HL-60 (cell line): ENCODE measurements around the gene WFDC2.
A peak's percentile ranks its signal among the peaks of the same experiment; 100 is the strongest.

ENCODE experiments used
- DNase-seq, 2 experiments: peaks; one replicate each; pipeline ENCODE4 v3.0.0-alpha.2; 2010 to 2020; ENCODE audit warnings: low read depth in 1 of 2, low spot score in 1 of 2
- H3K27ac ChIP-seq: fragments of 250-450 bp; sonication (Bioruptor Pico); replicated peaks from 2 replicates; pipeline ENCODE4 v1.5.1; 2020; ENCODE audit warnings: mild to moderate bottlenecking, moderate library complexity
- H3K27me3 ChIP-seq: fragments of 250-450 bp; sonication (Bioruptor Pico); 2 replicates; pipeline ENCODE4 v1.5.1; 2021; ENCODE audit warnings: mild to moderate bottlenecking, moderate library complexity; ENCODE audit not compliant: insufficient read depth, poor library complexity, severe bottlenecking
- H3K4me3 ChIP-seq: replicated peaks from 2 replicates; pipeline ENCODE4 v1.5.1; 2011; ENCODE audit warnings: mild to moderate bottlenecking, control low read depth, low read length; ENCODE audit not compliant: insufficient read depth
- CTCF ChIP-seq: IDR thresholded peaks from one replicate; pipeline ENCODE4 v1.5.1; 2011; ENCODE audit warnings: low read length, control low read depth, inconsistent platforms; ENCODE audit not compliant: insufficient read depth
- GABPA ChIP-seq: IDR thresholded peaks from 2 replicates; pipeline ENCODE4 v1.6.1; 2012; ENCODE audit warnings: low read depth
- POLR2AphosphoS5 ChIP-seq: IDR thresholded peaks from 2 replicates; pipeline ENCODE4 v1.6.1; 2012; ENCODE audit warnings: low read depth
- REST ChIP-seq: IDR thresholded peaks from 2 replicates; pipeline ENCODE4 v1.6.1; 2012; ENCODE audit warnings: low read depth; ENCODE audit not compliant: insufficient replicate concordance
- SPI1 ChIP-seq: IDR thresholded peaks from 2 replicates; pipeline ENCODE4 v1.6.1; 2012; ENCODE audit warnings: low read depth, mild to moderate bottlenecking, borderline replicate concordance

The WFDC2 gene

GRCh38 chr20:45432294-45432693 is 37.3 kb upstream of the WFDC2 start:
- Histone ChIP-seq H3K27ac (peak overlapping the region; percentile 83), H3K4me3 (no peak overlapping the region), H3K27me3 (no peaks in the 10 kb centered on the region)
- TF ChIP-seq GABPA (no peak; the same call in 1 of the 2 replicates), SPI1 (peak; percentile 90; the same call in 1 of the 2 replicates), POLR2AphosphoS5 (peak; percentile 64; the same call in 1 of the 2 replicates)
- peak; percentile 72 to 93 for DNase-seq

GRCh38 chr20:45433316-45433715 is 36.2 kb upstream of the WFDC2 start:
- no peak for TF ChIP-seq CTCF
- no peak for DNase-seq
- H3K27ac ChIP-seq = peak overlapping the region; percentile 36

GRCh38 chr20:45433976-45434375 is 35.6 kb upstream of the WFDC2 start:
- peak overlapping the region; percentile 36 for H3K27ac ChIP-seq
- H3K4me3 ChIP-seq = no peak overlapping the region
- no peaks in the 10 kb centered on the region for H3K27me3 ChIP-seq
- TF ChIP-seq SPI1 (no peak), REST (no peak), GABPA (no peak), CTCF (no peak), POLR2AphosphoS5 (no peak)
- DNase-seq = peak in 1 of 2 experiments; percentile 26

More at GRCh38 chr20:45433316-45433715, 36.2 kb upstream of the WFDC2 start:
- Histone ChIP-seq H3K27me3 (no peaks in the 10 kb centered on the region), H3K4me3 (no peak overlapping the region)

- TF ChIP-seq GABPA (no peak), REST (no peak), SPI1 (no peak), POLR2AphosphoS5 (peak; percentile 37; the same call in 1 of the 2 replicates), CTCF (peak; percentile 82)
- peak in 1 of 2 experiments; percentile 79 for DNase-seq
- peak overlapping the region; percentile 10; the same call in 1 of the 2 replicates for H3K27ac ChIP-seq
Observed at GRCh38 chr20:45436732-45437485, 32.6 kb upstream of the WFDC2 start.

More at GRCh38 chr20:45436732-45437485, 32.6 kb upstream of the WFDC2 start:
- H3K4me3 ChIP-seq = peak overlapping the region; percentile 40
- H3K27me3 ChIP-seq = no peaks in the 10 kb centered on the region
